ENCODE measurements around the gene RHOB.

RHOB gene

GRCh38 chr2:20419007-20419576 is 27.8 kb upstream of the RHOB start:
- H4K20me1 ChIP-seq (ENCODE audit: control insufficient read depth, insufficient read depth, low read depth, low read length), result no peaks in the 10 kb centered on the region
- H3K4me2 ChIP-seq (ENCODE audit: low read length), result no peak overlapping the region
- H3K27ac ChIP-seq (ENCODE audit: low read depth, low read length), result no peak overlapping the region
- TF ChIP-seq, protein P1, sequence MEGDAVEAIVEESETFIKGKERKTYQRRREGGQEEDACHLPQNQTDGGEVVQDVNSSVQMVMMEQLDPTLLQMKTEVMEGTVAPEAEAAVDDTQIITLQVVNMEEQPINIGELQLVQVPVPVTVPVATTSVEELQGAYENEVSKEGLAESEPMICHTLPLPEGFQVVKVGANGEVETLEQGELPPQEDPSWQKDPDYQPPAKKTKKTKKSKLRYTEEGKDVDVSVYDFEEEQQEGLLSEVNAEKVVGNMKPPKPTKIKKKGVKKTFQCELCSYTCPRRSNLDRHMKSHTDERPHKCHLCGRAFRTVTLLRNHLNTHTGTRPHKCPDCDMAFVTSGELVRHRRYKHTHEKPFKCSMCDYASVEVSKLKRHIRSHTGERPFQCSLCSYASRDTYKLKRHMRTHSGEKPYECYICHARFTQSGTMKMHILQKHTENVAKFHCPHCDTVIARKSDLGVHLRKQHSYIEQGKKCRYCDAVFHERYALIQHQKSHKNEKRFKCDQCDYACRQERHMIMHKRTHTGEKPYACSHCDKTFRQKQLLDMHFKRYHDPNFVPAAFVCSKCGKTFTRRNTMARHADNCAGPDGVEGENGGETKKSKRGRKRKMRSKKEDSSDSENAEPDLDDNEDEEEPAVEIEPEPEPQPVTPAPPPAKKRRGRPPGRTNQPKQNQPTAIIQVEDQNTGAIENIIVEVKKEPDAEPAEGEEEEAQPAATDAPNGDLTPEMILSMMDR (IDR thresholded peaks at IDR 0.05; ENCODE audit: low read depth, low read length, poor library complexity, severe bottlenecking), result no peak
- TF ChIP-seq EZH2phosphoT487 (IDR thresholded peaks at IDR 0.05; ENCODE audit: borderline replicate concordance, low read length), result no peak
- H3K9me3 ChIP-seq (ENCODE audit: control insufficient read depth, insufficient read depth, low read length), result no peaks in the 10 kb centered on the region
- peaks cover 8% of the 10 kb centered on the region for H3K27me3 ChIP-seq (ENCODE audit: control insufficient read depth, low read length)
- no peak overlapping the region for H3K4me3 ChIP-seq (ENCODE audit: low read length)
- H3K36me3 ChIP-seq (ENCODE audit: control insufficient read depth, low read length), result no peaks in the 10 kb centered on the region
- no peaks in the 10 kb centered on the region for H3K79me2 ChIP-seq (ENCODE audit: control insufficient read depth, low read length)
- no peaks in the 10 kb centered on the region for H3K9me2 ChIP-seq (replicated peaks; ENCODE audit: control insufficient read depth, low read length)
- no peaks in the 10 kb centered on the region for H3F3A ChIP-seq (ENCODE audit: control insufficient read depth, insufficient read depth)
- H3K4me1 ChIP-seq (ENCODE audit: control insufficient read depth, low read length), result peaks cover 1% of the 10 kb centered on the region

- peaks cover 8% of the 10 kb centered on the region for H3K4me1 ChIP-seq (ENCODE audit: control insufficient read depth, low read length)
- no peak overlapping the region for H3K4me3 ChIP-seq (ENCODE audit: low read length)
- no peaks in the 10 kb centered on the region for H3K36me3 ChIP-seq (ENCODE audit: control insufficient read depth, low read length)
- H3F3A ChIP-seq (ENCODE audit: control insufficient read depth, insufficient read depth), result no peaks in the 10 kb centered on the region
- no peaks in the 10 kb centered on the region for H3K9me2 ChIP-seq (replicated peaks; ENCODE audit: control insufficient read depth, low read length)
- no peak for TF ChIP-seq EZH2phosphoT487 (IDR thresholded peaks at IDR 0.05; ENCODE audit: borderline replicate concordance, low read length)
- TF ChIP-seq, protein P1 (IDR thresholded peaks at IDR 0.05; ENCODE audit: low read depth, low read length, poor library complexity, severe bottlenecking), result no peak
- H3K79me2 ChIP-seq (ENCODE audit: control insufficient read depth, low read length), result no peaks in the 10 kb centered on the region
- no peak overlapping the region for H3K27ac ChIP-seq (ENCODE audit: low read depth, low read length)
- H3K4me2 ChIP-seq (ENCODE audit: low read length), result no peak overlapping the region
- H4K20me1 ChIP-seq (ENCODE audit: control insufficient read depth, insufficient read depth, low read depth, low read length), result no peaks in the 10 kb centered on the region
- no peaks in the 10 kb centered on the region for H3K9me3 ChIP-seq (ENCODE audit: control insufficient read depth, insufficient read depth, low read length)
- peaks cover 8% of the 10 kb centered on the region for H3K27me3 ChIP-seq (ENCODE audit: control insufficient read depth, low read length)
These were observed 27.1 kb upstream of the RHOB start for GRCh38 chr2:20419752-20420151.

DNA sequence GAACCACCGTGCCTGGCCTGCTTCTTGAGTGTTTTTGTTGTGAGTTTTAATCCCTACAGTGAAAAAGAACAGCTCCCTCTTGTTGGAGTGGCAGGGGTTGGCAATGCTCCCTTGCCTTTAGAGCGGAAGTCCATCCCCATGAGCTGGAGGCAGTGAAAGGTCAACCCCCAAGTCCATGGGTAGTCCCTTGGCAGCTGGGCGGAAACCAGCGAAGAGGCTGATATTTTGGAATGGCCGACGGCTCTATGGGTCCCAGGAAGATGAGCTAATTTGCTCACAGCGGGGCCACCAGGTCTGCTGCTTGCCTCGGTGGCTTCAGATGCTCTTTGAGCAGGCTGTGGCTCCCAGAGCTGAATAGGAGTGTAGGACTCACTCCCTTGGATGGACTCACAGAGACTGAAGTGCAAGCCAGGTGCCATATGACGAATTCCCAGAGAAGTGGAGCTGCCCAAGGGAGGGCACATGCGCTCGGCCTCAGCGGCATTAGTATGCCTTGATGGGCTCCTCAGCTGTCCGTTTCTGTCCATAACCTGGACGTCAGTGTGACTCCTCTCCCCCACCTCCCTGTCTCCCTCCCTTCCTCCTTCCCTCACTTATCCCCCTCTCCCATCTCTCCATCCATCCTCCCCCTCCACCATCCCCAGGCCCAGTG is 25.4 kb upstream of the RHOB start:
- Histone ChIP-seq H3K79me2 (ENCODE audit: control insufficient read depth, low read length) (no peaks in the 10 kb centered on the region), H3K4me3 (ENCODE audit: low read length) (no peak overlapping the region), H4K20me1 (ENCODE audit: control insufficient read depth, insufficient read depth, low read depth, low read length) (no peaks in the 10 kb centered on the region), H3K27me3 (ENCODE audit: control insufficient read depth, low read length) (peaks cover 8% of the 10 kb centered on the region), H3K9me2 (replicated peaks; ENCODE audit: control insufficient read depth, low read length) (no peaks in the 10 kb centered on the region), H3K27ac (ENCODE audit: low read depth, low read length) (no peak overlapping the region), H3K9me3 (ENCODE audit: control insufficient read depth, insufficient read depth, low read length) (no peaks in the 10 kb centered on the region), H3K36me3 (ENCODE audit: control insufficient read depth, low read length) (no peaks in the 10 kb centered on the region), H3F3A (ENCODE audit: control insufficient read depth, insufficient read depth) (no peaks in the 10 kb centered on the region), H3K4me2 (ENCODE audit: low read length) (no peak overlapping the region), H3K4me1 (ENCODE audit: control insufficient read depth, low read length) (peaks cover 19% of the 10 kb centered on the region)
- no peak for TF ChIP-seq EZH2phosphoT487 (IDR thresholded peaks at IDR 0.05; ENCODE audit: borderline replicate concordance, low read length)
- TF ChIP-seq, protein P1 (IDR thresholded peaks at IDR 0.05; ENCODE audit: low read depth, low read length, poor library complexity, severe bottlenecking), result no peak
